Muscle of back (tissue), 13 donors: ENCODE measurements around the gene CHRM2. TPM values are rescaled to one million over a fixed set of nuclear protein-coding genes. Genes with fewer than 3 reads are reported as not detected.
A peak's percentile ranks its signal among the peaks of the same experiment; 100 is the strongest.
"Not testable (repeated sequence)": the region's sequence is repeated elsewhere in the genome, so short reads cannot be mapped to it uniquely, and the experiment has no call there.

Experiments used
- DNase-seq, 3 donors: peaks; one replicate each; pipeline versions ENCODE4 v3.0.0 to v3.0.0-alpha.2; 2013
- long read RNA-seq, 9 donors: transcript quantifications; one replicate each; lab custom pipeline, GENCODE V29; 2026
- polyA plus RNA-seq, 10 donors: library from polyadenylated mRNA; unstranded; fragments of 120-200 nt; gene quantifications; one replicate each; pipeline ENCODE4 v1.2.1, GENCODE V29; 2013; ENCODE audit not compliant: insufficient read length in 10 of 10

Gene CHRM2
- 1 to 10 TPM in 1 of 10 donors, under 1 TPM in 9; 0.13 to 1.0 (median 0.32) TPM for polyA plus RNA-seq
- long read RNA-seq, donor 1, result 0 reads
- long read RNA-seq, donor 2, result 0 reads
- long read RNA-seq, donor 3, result 0 reads
- long read RNA-seq, donor 4, result 0 reads
- long read RNA-seq, donor 5, result 0 reads
- long read RNA-seq, donor 6, result 0 reads
- long read RNA-seq, donor 7, result 0 reads
- long read RNA-seq, donor 8, result 0 reads
- long read RNA-seq, donor 9, result 0 reads

- peak in 1 of 3 donors; percentile 65 for DNase-seq
Observed at GRCh38 chr7:136868496-136869000, at the start of gene CHRM2. TSS of gene CHRM2 (plus strand) at chr7:136868652. CDS start at chr7:137014866, 146,214 bp downstream.

- not testable (repeated sequence) for DNase-seq
Observed at GRCh38 chr7:136831398-136831797, 37.1 kb upstream of the CHRM2 start.

- no peak for DNase-seq
Observed at GRCh38 chr7:136845899-136846465, 22.5 kb upstream of the CHRM2 start.

GRCh38 chr7:136847858-136848257 lies 20.6 kb upstream of the CHRM2 start:
- no peak for DNase-seq

GRCh38 chr7:136853654-136854053 lies 14.8 kb upstream of the CHRM2 start:
- DNase-seq, result no peak

GRCh38 chr7:136857573-136857972 lies 10.9 kb upstream of the CHRM2 start:
- peak in 1 of 3 donors; percentile 61 for DNase-seq

GRCh38 chr7:136859803-136860202 lies 8.6 kb upstream of the CHRM2 start:
- DNase-seq, result no peak

GRCh38 chr7:136865236-136865635 lies 3.2 kb upstream of the CHRM2 start:
- no peak for DNase-seq

GRCh38 chr7:136865777-136866176 lies 2.7 kb upstream of the CHRM2 start:
- DNase-seq, result no peak

- DNase-seq, result peak in 1 of 3 donors; percentile 50
Observed at GRCh38 chr7:136869001-136869961, 829 bp downstream of the CHRM2 start.

- DNase-seq, result peak in 1 of 3 donors; percentile 32
Observed at GRCh38 chr7:136869991-136870865, 1.8 kb downstream of the CHRM2 start.

- DNase-seq, result peak in 1 of 3 donors; percentile 33
Observed at GRCh38 chr7:136870866-136871487, 2.5 kb downstream of the CHRM2 start.

GRCh38 chr7:136874393-136875032 lies 6.1 kb downstream of the CHRM2 start:
- DNase-seq, result no peak

GRCh38 chr7:136877509-136877908 lies 9.1 kb downstream of the CHRM2 start:
- no peak for DNase-seq

GRCh38 chr7:136877990-136878389 lies 9.5 kb downstream of the CHRM2 start:
- no peak for DNase-seq

- DNase-seq, result no peak
Observed at GRCh38 chr7:136878878-136879277, 10.4 kb downstream of the CHRM2 start.

- no peak for DNase-seq
Observed at GRCh38 chr7:136883046-136883445, 14.6 kb downstream of the CHRM2 start.

GRCh38 chr7:136884492-136884891 lies 16.0 kb downstream of the CHRM2 start:
- DNase-seq, result peak in 1 of 3 donors; percentile 3

- DNase-seq, result no peak
Observed at GRCh38 chr7:136887317-136887716, 18.9 kb downstream of the CHRM2 start.

GRCh38 chr7:136890399-136890798 lies 21.9 kb downstream of the CHRM2 start:
- no peak for DNase-seq
